Gastrocnemius medialis (tissue), 4 donors: Measurements from ENCODE around the gene CCDC17. TPM values are rescaled to one million over a fixed set of nuclear protein-coding genes. Genes with fewer than 3 reads are reported as not detected.

Source experiments
- ATAC-seq, 2 donors: fragments of 150-250 bp; one replicate each; pipeline ENCODE4 v1.9.1; 2016
- DNase-seq, 2 donors: peaks; one replicate each; pipeline ENCODE4 v3.0.0-alpha.2; 2019
- H3K27ac ChIP-seq, 4 donors: fragments of 200-600 bp; sonication (generic); 1 replicate in 1 of 4; 2 replicates in 3 of 4; pipeline ENCODE4 v1.5.1; 2016 to 2018; ENCODE audit warnings: mild to moderate bottlenecking in 2 of 4, moderate library complexity in 1 of 4
- H3K27me3 ChIP-seq, 3 donors: fragments of 200-600 bp; sonication (generic) in 2 of 3; 1 replicate in 1 of 3; 2 replicates in 2 of 3; pipeline versions ENCODE4 v1.5.1 to v1.6.0; 2016 to 2019; ENCODE audit warnings: mild to moderate bottlenecking in 1 of 3, moderate library complexity in 1 of 3
- H3K36me3 ChIP-seq, 2 donors: fragments of 200-600 bp; sonication (generic) in 1 of 2; one replicate each; pipeline ENCODE4 v1.5.1; 2017 to 2018
- H3K4me1 ChIP-seq, 2 donors: fragments of 200-600 bp; sonication (generic) in 1 of 2; one replicate each; pipeline ENCODE4 v1.5.1; 2016 to 2017; ENCODE audit warnings: mild to moderate bottlenecking in 2 of 2
- H3K4me3 ChIP-seq, 4 donors: fragments of 200-600 bp; sonication (generic) in 3 of 4; 1 replicate in 1 of 4; 2 replicates in 3 of 4; pipeline ENCODE4 v1.5.1; 2016 to 2019; ENCODE audit warnings: mild to moderate bottlenecking in 2 of 4
- H3K9me3 ChIP-seq, 3 donors: fragments of 200-600 bp; sonication (generic) in 2 of 3; 1 replicate in 1 of 3; 2 replicates in 2 of 3; pipeline ENCODE4 v1.5.1; 2016 to 2019
- CTCF ChIP-seq, 5 experiments: fragments of 450-650 bp in 3 of 5; fragments of 200-600 bp in 2 of 5; sonication (generic) in 2 of 5; IDR thresholded peaks in 4 of 5; conservative IDR thresholded peaks in 1 of 5; 1 replicate in 4 of 5; 2 replicates in 1 of 5; pipeline ENCODE4 v1.5.1; 2016 to 2019; ENCODE audit warnings: antibody characterized with exemption in 5 of 5, mild to moderate bottlenecking in 3 of 5, moderate library complexity in 3 of 5
- POLR2A ChIP-seq, 2 donors: fragments of 450-650 bp; IDR thresholded peaks; one replicate each; pipeline ENCODE4 v1.6.1; 2017; ENCODE audit warnings: antibody characterized with exemption in 2 of 2, mild to moderate bottlenecking in 2 of 2, moderate library complexity in 2 of 2
- in situ Hi-C, 4 donors: fragments of 200-750 bp; cut with MboI; loops; one replicate each; pipeline versions ENCODE4 v1.15.0 to v1.8.0; 2017; ENCODE audit warnings: low sequenced_read_pairs in 4 of 4
- intact Hi-C: fragments of 100-400 bp; cut with DNase I; formaldehyde crosslinking; loops from one replicate; pipeline ENCODE4 v1.15.1; 2023; ENCODE audit warnings: low total_unique reads
- total RNA-seq, 4 donors: library from RNA; depleted of rRNA; stranded (reverse); fragments of >200 nt; gene quantifications; one replicate each; pipeline versions ENCODE4 v1.1.0 to v1.2.3, GENCODE V29; 2016

The CCDC17 gene
- total RNA-seq, 4 donors from 2014 or later, result 0.12 to 6.9 (median 0.60) TPM

- in situ Hi-C loops, result loop anchor here in 1 of 4 donors (25.0 kb wide), 1 partner anchor 101 kb away; the partner anchor contains the start of genes GPBP1L1 and TMEM69
- intact Hi-C loops, result loop anchor here (10.0 kb wide), 1 partner anchor 548 kb away; the partner anchor contains the start of gene PIK3R3
- ATAC-seq (no peak), DNase-seq (no peak)
- TF ChIP-seq POLR2A (IDR thresholded peaks at IDR 0.05), result no peak
- no peak for TF ChIP-seq CTCF (IDR thresholded peaks at IDR 0.05 in 4 of 5, conservative IDR thresholded peaks at IDR 0.05 in 1 of 5)
- Histone ChIP-seq H3K27ac (peak overlapping the region in 1 of 4 donors; percentile 3), H3K27me3 (no peaks in the 10 kb centered on the region), H3K9me3 (no peaks in the 10 kb centered on the region), H3K4me1 (peaks cover 23 to 25% of the 10 kb centered on the region in 2 donors), H3K4me3 (no peak overlapping the region), H3K36me3 (peaks cover 0 to 2% of the 10 kb centered on the region in 2 donors)
These were observed 37.1 kb downstream of the CCDC17 start for GRCh38 chr1:45586769-45587168.

- TF ChIP-seq POLR2A (IDR thresholded peaks at IDR 0.05) (no peak), CTCF (IDR thresholded peaks at IDR 0.05 in 4 of 5, conservative IDR thresholded peaks at IDR 0.05 in 1 of 5) (no peak)
- in situ Hi-C loops, result loop anchor here in 1 of 4 donors (25.0 kb wide), 1 partner anchor 102 kb away; the partner anchor contains the start of genes GPBP1L1 and TMEM69
- peak overlapping the region; percentile 82 to 97 (median 94) for H3K4me3 ChIP-seq
- no peaks in the 10 kb centered on the region for H3K36me3 ChIP-seq
- H3K4me1 ChIP-seq, result peaks cover 23 to 25% of the 10 kb centered on the region in 2 donors
- no peak for ATAC-seq
- no peaks in the 10 kb centered on the region for H3K27me3 ChIP-seq
- H3K9me3 ChIP-seq, result no peaks in the 10 kb centered on the region
- peak overlapping the region in 3 of 4 donors; percentile 92 to 99 (median 97) for H3K27ac ChIP-seq
- DNase-seq, result no peak
- intact Hi-C loops, result loop anchor here (10.0 kb wide), 1 partner anchor 549 kb away; the partner anchor contains the start of gene PIK3R3
These were observed 38.3 kb downstream of the CCDC17 start for GRCh38 chr1:45585496-45586075.

- Histone ChIP-seq H3K27ac (peak overlapping the region; percentile 92 to 99 (median 96)), H3K4me1 (peaks cover 23 to 25% of the 10 kb centered on the region in 2 donors), H3K4me3 (peak overlapping the region; percentile 82 to 97 (median 94)), H3K9me3 (no peaks in the 10 kb centered on the region), H3K27me3 (no peaks in the 10 kb centered on the region), H3K36me3 (no peaks in the 10 kb centered on the region)
- no peak for DNase-seq
- in situ Hi-C loops (loop anchor here in 1 of 4 donors (25.0 kb wide), 1 partner anchor 102 kb away; the partner anchor contains the start of genes GPBP1L1 and TMEM69), intact Hi-C loops (loop anchor here (10.0 kb wide), 1 partner anchor 550 kb away; the partner anchor contains the start of gene PIK3R3)
- no peak for ATAC-seq
- TF ChIP-seq CTCF (IDR thresholded peaks at IDR 0.05 in 4 of 5, conservative IDR thresholded peaks at IDR 0.05 in 1 of 5) (no peak), POLR2A (IDR thresholded peaks at IDR 0.05) (no peak)
These were observed 38.8 kb downstream of the CCDC17 start for GRCh38 chr1:45585110-45585426.

- H3K27me3 ChIP-seq, result no peaks in the 10 kb centered on the region
- ATAC-seq (peak; percentile 57 to 58), DNase-seq (peak; percentile 67 to 74)
- intact Hi-C loops (loop anchor here (10.0 kb wide), 1 partner anchor 550 kb away; the partner anchor contains the start of gene PIK3R3), in situ Hi-C loops (loop anchor here in 1 of 4 donors (25.0 kb wide), 1 partner anchor 103 kb away; the partner anchor contains the start of genes GPBP1L1 and TMEM69)
- TF ChIP-seq CTCF (IDR thresholded peaks at IDR 0.05 in 4 of 5, conservative IDR thresholded peaks at IDR 0.05 in 1 of 5) (no peak), POLR2A (IDR thresholded peaks at IDR 0.05) (no peak)
- H3K27ac ChIP-seq, result peak overlapping the region; percentile 92 to 99 (median 96)
- peaks cover 22 to 23% of the 10 kb centered on the region in 2 donors for H3K4me1 ChIP-seq
- H3K36me3 ChIP-seq, result no peaks in the 10 kb centered on the region
- H3K4me3 ChIP-seq, result peak overlapping the region; percentile 82 to 97 (median 94)
- no peaks in the 10 kb centered on the region for H3K9me3 ChIP-seq
These were observed 39.3 kb downstream of the CCDC17 start for GRCh38 chr1:45584351-45585109.
